Tibial nerve (tissue), 4 donors: ENCODE measurements around the gene MTLN. TPM values are rescaled to one million over a fixed set of nuclear protein-coding genes. Genes with fewer than 3 reads are reported as not detected.
"Not testable (repeated sequence)": the region's sequence is repeated elsewhere in the genome, so short reads cannot be mapped to it uniquely, and the experiment has no call there.

ENCODE experiments used
- DNase-seq, 2 donors: peaks; one replicate each; pipeline ENCODE4 v3.0.0-alpha.2; 2019; ENCODE audit warnings: low spot score in 2 of 2
- H3K27ac ChIP-seq, 4 donors: fragments of 200-600 bp; sonication (generic) in 3 of 4; one replicate each; pipeline ENCODE4 v1.5.1; 2017 to 2019; ENCODE audit warnings: mild to moderate bottlenecking in 1 of 4
- H3K27me3 ChIP-seq, 2 donors: fragments of 200-600 bp; sonication (generic) in 1 of 2; one replicate each; pipeline versions ENCODE4 v1.5.1 to v1.6.0; 2017 to 2019
- H3K36me3 ChIP-seq, 3 donors: fragments of 200-600 bp; sonication (generic); one replicate each; pipeline ENCODE4 v1.5.1; 2018 to 2019
- H3K4me1 ChIP-seq, 4 donors: fragments of 200-600 bp; sonication (generic) in 3 of 4; one replicate each; pipeline ENCODE4 v1.5.1; 2017 to 2019
- H3K4me3 ChIP-seq, 4 donors: fragments of 200-600 bp; sonication (generic) in 3 of 4; one replicate each; pipeline ENCODE4 v1.5.1; 2017 to 2019; ENCODE audit warnings: mild to moderate bottlenecking in 1 of 4, moderate library complexity in 1 of 4
- H3K9me3 ChIP-seq, 4 donors: fragments of 200-600 bp; sonication (generic) in 3 of 4; one replicate each; pipeline ENCODE4 v1.5.1; 2017 to 2019
- CTCF ChIP-seq, 5 experiments: fragments of 200-600 bp in 3 of 5; fragments of 450-650 bp in 2 of 5; sonication (generic) in 3 of 5; IDR thresholded peaks; one replicate each; pipeline ENCODE4 v1.5.1; 2016 to 2019; ENCODE audit warnings: antibody characterized with exemption in 5 of 5, mild to moderate bottlenecking in 3 of 5, moderate library complexity in 2 of 5
- EP300 ChIP-seq, 2 donors: sonication (generic); formaldehyde crosslinking; IDR thresholded peaks; one replicate each; pipeline ENCODE4 v1.6.1; 2017; ENCODE audit warnings: antibody characterized with exemption in 2 of 2, mild to moderate bottlenecking in 1 of 2
- POLR2A ChIP-seq, 2 donors: fragments of 450-650 bp; IDR thresholded peaks; one replicate each; pipeline ENCODE4 v1.6.1; 2017; ENCODE audit warnings: antibody characterized with exemption in 2 of 2, mild to moderate bottlenecking in 2 of 2, moderate library complexity in 2 of 2
- WGBS, 2 donors: methylation state at CpG; one replicate each; pipeline ENCODE4 v1.1.5; 2018; 5-methylcytosine and 5-hydroxymethylcytosine counted together
- total RNA-seq, 4 donors: library from RNA; depleted of rRNA; stranded (reverse); fragments of >200 nt; gene quantifications; one replicate each; pipeline ENCODE4 v1.1.0, GENCODE V29; 2016

Gene MTLN
- total RNA-seq, 4 donors from 2014 or later: 134 to 261 (median 180) TPM

GRCh38 chr2:110221938-110222337 is 9.6 kb upstream of the MTLN start:
- TF ChIP-seq CTCF (IDR thresholded peaks at IDR 0.05) (no peak), POLR2A (IDR thresholded peaks at IDR 0.05) (no peak), EP300 (IDR thresholded peaks at IDR 0.05) (no peak)
- WGBS, 2 donors: 51 to 52% methylated on average over 4 of the region's 4 CpGs
- H3K4me3 ChIP-seq: no peak overlapping the region
- H3K27me3 ChIP-seq: no peaks in the 10 kb centered on the region
- H3K9me3 ChIP-seq: no peaks in the 10 kb centered on the region
- H3K4me1 ChIP-seq: no peaks in the 10 kb centered on the region
- H3K27ac ChIP-seq: no peak overlapping the region
- no peak for DNase-seq
- no peaks in the 10 kb centered on the region for H3K36me3 ChIP-seq

- H3K36me3 ChIP-seq: no peaks in the 10 kb centered on the region
- H3K4me1 ChIP-seq: no peaks in the 10 kb centered on the region
- H3K9me3 ChIP-seq: no peaks in the 10 kb centered on the region
- WGBS, 2 donors: 75 to 93% methylated on average over 2 of the region's 2 CpGs
- TF ChIP-seq EP300 (IDR thresholded peaks at IDR 0.05) (no peak), CTCF (IDR thresholded peaks at IDR 0.05) (no peak), POLR2A (IDR thresholded peaks at IDR 0.05) (no peak)
- no peaks in the 10 kb centered on the region for H3K27me3 ChIP-seq
- no peak for DNase-seq
- H3K27ac ChIP-seq: no peak overlapping the region
- no peak overlapping the region for H3K4me3 ChIP-seq
Observed at GRCh38 chr2:110220190-110220564, 7.8 kb upstream of the MTLN start.

GRCh38 chr2:110219496-110220189 is 7.3 kb upstream of the MTLN start:
- H3K9me3 ChIP-seq: no peaks in the 10 kb centered on the region
- DNase-seq: no peak
- TF ChIP-seq EP300 (IDR thresholded peaks at IDR 0.05): no peak
- TF ChIP-seq POLR2A (IDR thresholded peaks at IDR 0.05): no peak
- TF ChIP-seq CTCF (IDR thresholded peaks at IDR 0.05): no peak
- H3K36me3 ChIP-seq: no peaks in the 10 kb centered on the region
- WGBS, 2 donors: 25 to 30% methylated on average over 1 of the region's 1 CpG
- H3K27me3 ChIP-seq: no peaks in the 10 kb centered on the region
- no peaks in the 10 kb centered on the region for H3K4me1 ChIP-seq
- no peak overlapping the region for H3K4me3 ChIP-seq
- no peak overlapping the region for H3K27ac ChIP-seq

- H3K36me3 ChIP-seq, DNase-seq, H3K27me3 ChIP-seq, H3K4me1 ChIP-seq, H3K9me3 ChIP-seq, H3K27ac ChIP-seq, H3K4me3 ChIP-seq: not testable (repeated sequence)
- WGBS, 2 donors: 82 to 88% methylated on average over 7 of the region's 7 CpGs
Observed at GRCh38 chr2:110218889-110219288, 6.5 kb upstream of the MTLN start.

- no peak overlapping the region for H3K4me3 ChIP-seq
- no peak overlapping the region for H3K27ac ChIP-seq
- H3K9me3 ChIP-seq: no peaks in the 10 kb centered on the region
- H3K36me3 ChIP-seq: no peaks in the 10 kb centered on the region
- H3K4me1 ChIP-seq: peaks cover 0 to 7% (median 0%) of the 10 kb centered on the region in 4 donors
- TF ChIP-seq EP300 (IDR thresholded peaks at IDR 0.05): no peak
- no peak for TF ChIP-seq CTCF (IDR thresholded peaks at IDR 0.05)
- no peak for TF ChIP-seq POLR2A (IDR thresholded peaks at IDR 0.05)
- no peak for DNase-seq
- H3K27me3 ChIP-seq: no peaks in the 10 kb centered on the region
Observed at GRCh38 chr2:110216803-110217202, 4.5 kb upstream of the MTLN start.

- peaks cover 0 to 13% (median 2%) of the 10 kb centered on the region in 4 donors for H3K4me1 ChIP-seq
- DNase-seq: no peak
- H3K27ac ChIP-seq: no peak overlapping the region
- no peak overlapping the region for H3K4me3 ChIP-seq
- TF ChIP-seq EP300 (IDR thresholded peaks at IDR 0.05): no peak
- no peak for TF ChIP-seq CTCF (IDR thresholded peaks at IDR 0.05)
- TF ChIP-seq POLR2A (IDR thresholded peaks at IDR 0.05): no peak
- H3K9me3 ChIP-seq: no peaks in the 10 kb centered on the region
- peaks cover 0 to under 1% (median 0%) of the 10 kb centered on the region in 3 donors for H3K36me3 ChIP-seq
- H3K27me3 ChIP-seq: no peaks in the 10 kb centered on the region
- 55 to 63% methylated on average over 3 of the region's 3 CpGs for WGBS, 2 donors
Observed at GRCh38 chr2:110216199-110216598, 3.9 kb upstream of the MTLN start.
